B cell (primary cell): Measurements from ENCODE around the gene KLHL26. TPM values are rescaled to one million over a fixed set of nuclear protein-coding genes. Genes with fewer than 3 reads are reported as not detected.
A peak's percentile ranks its signal among the peaks of the same experiment; 100 is the strongest.

ENCODE experiments used
- ATAC-seq: fragments of 200-7000 bp; cut with Tn5 transposase; one replicate; pipeline ENCODE4 v1.10.0; 2021; ENCODE audit warnings: low read depth, mild to moderate bottlenecking, moderate number of reproducible peaks, moderate library complexity
- CTCF ChIA-PET: fragments of 350-600 bp; sonication (Branson Sonifier 250); formaldehyde crosslinking; loops from one replicate; lab custom pipeline; 2021; ENCODE audit warnings: antibody characterized with exemption, inconsistent platforms; lab: Charles Lee
- POLR2A ChIA-PET: fragments of 350-600 bp; sonication (Branson Sonifier 250); formaldehyde crosslinking; loops from one replicate; lab custom pipeline; 2021; ENCODE audit warnings: antibody characterized with exemption; lab: Charles Lee
- DNase-seq: peaks from one replicate; pipeline ENCODE4 v3.0.0; 2013
- H2AFZ ChIP-seq: 2 replicates; pipeline ENCODE4 v1.6.1; 2012; ENCODE audit warnings: mild to moderate bottlenecking, low read depth, low read length; ENCODE audit not compliant: insufficient read depth, poor library complexity, severe bottlenecking
- H3K27ac ChIP-seq, 2 donors: 1 replicate in 1 of 2; 2 replicates in 1 of 2; pipeline ENCODE4 v1.5.1; 2012 to 2013; ENCODE audit warnings: low read length in 2 of 2, mild to moderate bottlenecking in 2 of 2, moderate library complexity in 1 of 2
- H3K27me3 ChIP-seq, 4 experiments: fragments of 200-600 bp in 1 of 4; sonication (generic) in 1 of 4; replicated peaks in 1 of 4; 1 replicate in 2 of 4; 2 replicates in 2 of 4; pipeline versions ENCODE4 v1.6.1 to v1.7.0; 2013 to 2016; ENCODE audit warnings: low read length in 3 of 4, mild to moderate bottlenecking in 2 of 4, mixed read lengths in 1 of 4, moderate library complexity in 1 of 4; ENCODE audit not compliant: insufficient read depth in 4 of 4, control insufficient read depth in 3 of 4; ENCODE audit errors: control extremely low read depth in 1 of 4
- H3K36me3 ChIP-seq, 2 experiments: replicated peaks in 1 of 2; 1 replicate in 1 of 2; 2 replicates in 1 of 2; pipeline versions ENCODE4 v1.6.1 to v1.7.1; 2013; ENCODE audit warnings: low read length in 1 of 2; ENCODE audit not compliant: insufficient read depth in 2 of 2, control insufficient read depth in 1 of 2; ENCODE audit errors: control extremely low read depth in 1 of 2, extremely low read depth in 1 of 2
- H3K4me1 ChIP-seq, 2 donors: fragments of 200-600 bp in 1 of 2; sonication (generic) in 1 of 2; 1 replicate in 1 of 2; 2 replicates in 1 of 2; pipeline versions ENCODE4 v1.5.1 to v1.6.1; 2013 to 2017; ENCODE audit warnings: low read length in 2 of 2; ENCODE audit not compliant: control insufficient read depth in 2 of 2, insufficient read depth in 2 of 2
- H3K4me2 ChIP-seq: replicated peaks from 2 replicates; pipeline ENCODE3; 2012; ENCODE audit warnings: mild to moderate bottlenecking, low read depth, low read length; ENCODE audit not compliant: poor library complexity, severe bottlenecking
- H3K4me3 ChIP-seq, 5 experiments: fragments of 200-600 bp in 1 of 5; sonication (generic) in 1 of 5; 1 replicate in 3 of 5; 2 replicates in 2 of 5; pipeline versions ENCODE4 v1.5.1 to v1.7.0; 2011 to 2016; ENCODE audit warnings: low read length in 4 of 5, mild to moderate bottlenecking in 4 of 5, low read depth in 2 of 5, control low read depth in 1 of 5, moderate library complexity in 1 of 5; ENCODE audit not compliant: insufficient read depth in 1 of 5; ENCODE audit errors: control extremely low read depth in 1 of 5, extremely low read depth in 1 of 5
- H3K79me2 ChIP-seq: fragments of 200-600 bp; sonication (generic); one replicate; pipeline ENCODE4 v1.6.0; 2016; ENCODE audit warnings: low read length; ENCODE audit not compliant: control insufficient read depth, insufficient read depth
- H3K9ac ChIP-seq: fragments of 200-600 bp; sonication (generic); 2 replicates; pipeline ENCODE4 v1.6.1; 2017; ENCODE audit warnings: mild to moderate bottlenecking, low read length, moderate library complexity
- H3K9me3 ChIP-seq, 3 donors: one replicate each; pipeline versions ENCODE4 v1.6.1 to v1.7.1; 2013; ENCODE audit warnings: low read length in 2 of 3; ENCODE audit not compliant: control insufficient read depth in 2 of 3, insufficient read depth in 1 of 3; ENCODE audit errors: control extremely low read depth in 1 of 3
- H4K20me1 ChIP-seq: 2 replicates; pipeline ENCODE4 v1.6.0; 2012; ENCODE audit warnings: mild to moderate bottlenecking, low read length; ENCODE audit not compliant: insufficient read depth, control insufficient read depth, poor library complexity, severe bottlenecking
- H3K27ac Mint-ChIP-seq: one replicate; pipeline ENCODE4 v1.8.0; 2021; ENCODE audit warnings: mixed read lengths
- H3K27me3 Mint-ChIP-seq: one replicate; pipeline ENCODE4 v1.8.0; 2021; ENCODE audit warnings: mixed read lengths
- H3K4me1 Mint-ChIP-seq: one replicate; pipeline ENCODE4 v1.8.0; 2021; ENCODE audit warnings: mixed read lengths
- H3K4me3 Mint-ChIP-seq: one replicate; pipeline ENCODE4 v1.8.0; 2021; ENCODE audit warnings: mixed read lengths
- H3K9me3 Mint-ChIP-seq: one replicate; pipeline ENCODE4 v1.8.0; 2022; ENCODE audit warnings: mixed read lengths; ENCODE audit not compliant: insufficient read depth
- CTCF ChIP-seq: fragments of 200-600 bp; IDR thresholded peaks from one replicate; pipeline ENCODE4 v1.8.0; 2022; ENCODE audit warnings: antibody characterized with exemption, mild to moderate bottlenecking
- EZH2 ChIP-seq: IDR thresholded peaks from 2 replicates; pipeline ENCODE4 v1.6.1; 2012; ENCODE audit warnings: borderline replicate concordance, low read depth, mild to moderate bottlenecking, moderate library complexity, low read length; ENCODE audit not compliant: insufficient read depth, poor library complexity, severe bottlenecking
- WGBS: methylation state at CpG from one replicate; pipeline ENCODE4 v1.1.5; 2013; ENCODE audit warnings: missing lambda C conversion rate; ENCODE audit not compliant: insufficient coverage; 5-methylcytosine and 5-hydroxymethylcytosine counted together
- intact Hi-C: fragments of 100-400 bp; cut with micrococcal nuclease; formaldehyde crosslinking; loops from one replicate; pipeline ENCODE4 v1.10.0; 2022
- polyA plus RNA-seq: library from polyadenylated mRNA; depleted of rRNA; stranded (reverse); fragments of >200 nt; gene quantifications from 2 replicates; pipeline ENCODE4 v1.2.3, GENCODE V29; 2012
- total RNA-seq, 2 donors: library from RNA; stranded (reverse); fragments of 120-200 nt in 1 of 2; gene quantifications; 1 replicate in 1 of 2; 2 replicates in 1 of 2; pipeline versions ENCODE4 v1.2.3 to v1.2.4, GENCODE V29; 2013 to 2022

The KLHL26 gene
- total and polyA plus RNA-seq, 2 donors (not counting 1 experiment from before 2014, with no cell fraction given): 5.0 to 14.6 TPM

DNA sequence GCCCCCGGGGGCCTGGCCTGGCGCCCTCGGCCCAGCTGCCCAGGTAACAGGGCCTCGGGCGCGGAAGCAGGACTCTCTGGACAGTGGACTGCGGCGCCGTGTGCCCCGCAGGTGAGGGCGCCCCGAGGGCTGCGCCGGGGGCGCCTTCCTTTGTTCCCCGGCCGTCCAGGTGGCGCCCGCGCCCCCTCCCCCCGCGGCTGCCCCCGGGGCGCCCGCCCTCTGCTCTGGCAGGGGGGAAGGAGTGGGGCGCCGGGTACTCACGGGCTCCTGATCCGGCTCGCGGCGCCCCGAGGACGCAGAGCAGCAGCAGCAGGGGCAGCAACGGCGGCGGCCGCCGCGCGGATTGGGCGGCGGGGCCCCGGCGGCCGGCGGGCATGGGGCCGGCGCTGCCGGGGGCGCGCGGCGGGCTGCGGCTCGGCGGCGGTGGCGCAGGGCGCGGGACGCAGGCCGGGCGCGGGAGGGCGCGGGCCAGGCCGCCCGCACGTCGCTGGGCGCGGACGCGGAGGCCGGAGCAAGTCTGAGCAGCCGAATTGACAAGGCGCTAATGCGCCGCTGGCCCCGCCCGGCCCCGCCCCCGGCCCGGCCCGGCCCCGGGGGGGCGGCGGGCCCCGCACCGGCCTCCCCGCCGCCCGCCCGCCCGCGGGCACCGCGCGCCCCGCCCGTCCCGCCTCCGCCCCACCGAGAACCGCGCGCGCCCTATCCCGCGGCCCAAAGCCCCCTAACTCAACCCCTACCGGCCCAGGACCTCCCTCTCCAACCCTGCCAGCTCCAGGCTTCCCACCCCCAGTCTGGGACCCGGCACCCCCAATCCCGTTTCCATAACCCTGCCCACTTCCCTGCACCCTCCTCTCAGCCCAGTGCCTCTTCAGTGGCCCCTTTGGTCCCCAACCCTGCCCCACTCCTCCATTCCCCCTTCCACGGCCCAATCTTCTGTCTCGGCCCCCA lies 30.3 kb upstream of the KLHL26 start, which contains the start of gene CRLF1:
Gene CRLF1, minus strand, starts transcription at position 519 of the 945 bp plus-strand sequence. Its CDS starts 143 bp downstream, at position 376.
- H3K27me3 Mint-ChIP-seq: peaks cover 48% of the 10 kb centered on the region
- no peak for TF ChIP-seq EZH2
- no peak for TF ChIP-seq CTCF
- no peaks in the 10 kb centered on the region for H4K20me1 ChIP-seq
- H3K4me3 Mint-ChIP-seq: peak within 1 kb of the TSS; percentile 66
- H3K4me3 ChIP-seq: no peak within 1 kb of the TSS
- H3K9me3 ChIP-seq: peaks cover 0 to 21% (median 0%) of the 10 kb centered on the region in 3 donors
- ATAC-seq (no peak), DNase-seq (no peak)
- H3K79me2 ChIP-seq: no peaks in the 10 kb centered on the region
- peaks cover 40 to 41% of the 10 kb centered on the region in 2 donors for H3K4me1 ChIP-seq
- H3K4me2 ChIP-seq: peak within 1 kb of the TSS; percentile 69
- peaks cover 0 to 84% (median 62%) of the 10 kb centered on the region in 4 experiments for H3K27me3 ChIP-seq
- 2% methylated on average over 90 of the region's 116 CpGs for WGBS
- no peak within 1 kb of the TSS for H2AFZ ChIP-seq
- no peaks in the 10 kb centered on the region for H3K9me3 Mint-ChIP-seq
- no peaks in the 10 kb centered on the region for H3K36me3 ChIP-seq
- ChIA-PET CTCF (no interaction called here), POLR2A (no interaction called here)
- H3K27ac Mint-ChIP-seq: no peak within 1 kb of the TSS
- no peak within 1 kb of the TSS for H3K9ac ChIP-seq
- no peak within 1 kb of the TSS for H3K27ac ChIP-seq
- H3K4me1 Mint-ChIP-seq: peaks cover 29% of the 10 kb centered on the region
- intact Hi-C loops: no loop called here
